ENCODE results near the gene PARD3B. TPM values are rescaled to one million over a fixed set of nuclear protein-coding genes. Genes with fewer than 3 reads are reported as not detected.
"Not testable (repeated sequence)": the region's sequence is repeated elsewhere in the genome, so short reads cannot be mapped to it uniquely, and the experiment has no call there.

Gene PARD3B
- total RNA-seq, 2 donors from 2014 or later: 0.52 TPM; not detected in 1

DNA sequence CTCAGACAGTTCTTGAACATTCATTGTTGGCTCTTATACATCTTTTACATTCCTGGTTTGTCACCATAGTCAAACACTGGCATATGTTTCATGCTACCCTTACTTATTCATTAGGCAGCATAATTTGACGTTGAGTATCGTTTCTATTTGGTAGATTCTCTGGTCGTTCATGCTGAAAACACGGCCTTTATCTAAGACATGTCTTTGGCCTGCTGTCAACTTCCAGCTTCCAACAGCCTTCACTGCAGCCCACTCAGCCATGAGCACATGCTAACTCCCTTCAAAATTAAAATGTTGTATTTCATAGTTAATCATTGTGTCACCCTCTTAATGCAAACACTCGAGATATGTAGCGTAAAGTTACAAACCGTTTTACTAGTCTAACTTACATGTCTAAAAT, 644.0 kb downstream of the PARD3B start:
- H3K36me3 Mint-ChIP-seq: no peaks in the 10 kb centered on the region
- no peak for DNase-seq (ENCODE audit: low spot score)
- H3K27ac Mint-ChIP-seq: no peak overlapping the region
- no peaks in the 10 kb centered on the region for H3K27me3 Mint-ChIP-seq
- H3K9me3 Mint-ChIP-seq: no peaks in the 10 kb centered on the region
- no peaks in the 10 kb centered on the region for H3K4me1 Mint-ChIP-seq (ENCODE audit: low read depth in 2 of 2)
- ATAC-seq: no peak
- H3K4me3 Mint-ChIP-seq: no peak overlapping the region

- no peaks in the 10 kb centered on the region for H3K4me1 Mint-ChIP-seq (ENCODE audit: low read depth in 2 of 2)
- no peak overlapping the region for H3K27ac Mint-ChIP-seq
- no peaks in the 10 kb centered on the region for H3K9me3 Mint-ChIP-seq
- H3K36me3 Mint-ChIP-seq: no peaks in the 10 kb centered on the region
- H3K27me3 Mint-ChIP-seq: no peaks in the 10 kb centered on the region
- no peak overlapping the region for H3K4me3 Mint-ChIP-seq
- ATAC-seq (no peak), DNase-seq (ENCODE audit: low spot score) (no peak)
Observed at GRCh38 chr2:205190528-205190927, 645.3 kb downstream of the PARD3B start.

DNA sequence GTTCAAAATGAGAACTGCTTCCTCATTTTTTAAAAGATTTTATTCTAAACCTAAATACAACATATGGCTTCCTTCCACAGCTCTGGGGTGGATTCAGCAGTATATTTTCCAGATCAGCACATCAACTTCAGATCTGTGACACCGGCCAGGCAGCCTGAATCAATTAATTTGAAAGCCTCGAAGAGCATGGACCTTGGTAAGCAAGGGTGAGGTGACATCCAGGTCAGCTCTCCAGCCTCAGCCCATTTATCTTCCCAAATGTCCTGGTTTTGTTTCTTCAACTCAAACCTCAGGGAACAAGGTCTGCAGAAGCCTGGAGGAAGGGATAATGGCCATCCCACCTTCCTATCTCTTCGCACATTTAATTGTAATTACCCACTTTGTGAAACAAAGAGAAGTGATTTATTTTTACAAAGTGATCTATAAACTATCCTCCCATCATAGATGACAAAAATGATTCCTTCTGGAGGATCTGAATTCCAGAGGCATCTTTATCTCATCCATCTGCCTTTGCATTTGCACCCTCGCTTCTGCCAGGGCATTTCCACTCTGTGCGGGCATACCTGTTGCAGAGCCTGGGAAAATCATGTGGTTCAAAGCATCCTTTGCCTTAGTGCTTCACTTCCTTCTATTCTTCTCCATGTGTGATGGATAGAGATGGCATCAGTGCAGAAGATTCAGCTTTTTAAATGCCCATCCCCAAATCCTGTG, 648.0 kb downstream of the PARD3B start:
- no peaks in the 10 kb centered on the region for H3K4me1 Mint-ChIP-seq (ENCODE audit: low read depth in 2 of 2)
- no peak overlapping the region for H3K27ac Mint-ChIP-seq
- DNase-seq (ENCODE audit: low spot score) (no peak), ATAC-seq (no peak)
- H3K9me3 Mint-ChIP-seq: no peaks in the 10 kb centered on the region
- H3K27me3 Mint-ChIP-seq: no peaks in the 10 kb centered on the region
- H3K4me3 Mint-ChIP-seq: no peak overlapping the region
- H3K36me3 Mint-ChIP-seq: no peaks in the 10 kb centered on the region

DNA sequence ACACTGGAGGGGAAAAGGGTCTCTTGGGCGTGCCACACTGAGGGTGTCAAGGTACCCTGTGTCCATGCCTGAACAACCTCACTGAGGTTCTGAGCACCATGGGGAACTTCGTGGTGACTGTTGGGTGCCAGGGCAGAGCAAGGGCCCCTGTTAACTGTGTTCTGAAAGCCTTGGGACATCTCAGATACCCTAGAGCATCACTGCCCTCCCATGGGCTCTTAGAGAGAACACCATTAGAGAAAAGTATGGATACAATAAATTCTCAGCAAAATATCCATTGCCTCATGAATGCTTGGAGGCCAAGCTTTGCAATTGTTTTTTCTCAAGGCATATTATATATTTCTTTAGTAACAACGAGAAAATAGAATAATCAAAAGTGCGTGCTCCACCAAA, 648.6 kb downstream of the PARD3B start:
- Mint-ChIP-seq H3K4me3 (no peak overlapping the region), H3K27ac (no peak overlapping the region), H3K4me1 (ENCODE audit: low read depth in 2 of 2) (no peaks in the 10 kb centered on the region), H3K27me3 (no peaks in the 10 kb centered on the region), H3K9me3 (no peaks in the 10 kb centered on the region), H3K36me3 (no peaks in the 10 kb centered on the region)
- ATAC-seq (no peak), DNase-seq (ENCODE audit: low spot score) (no peak)

- Mint-ChIP-seq H3K27me3 (no peaks in the 10 kb centered on the region), H3K4me1 (ENCODE audit: low read depth in 2 of 2) (no peaks in the 10 kb centered on the region), H3K9me3 (no peaks in the 10 kb centered on the region), H3K4me3 (no peak overlapping the region), H3K36me3 (no peaks in the 10 kb centered on the region), H3K27ac (no peak overlapping the region)
- ATAC-seq (no peak), DNase-seq (ENCODE audit: low spot score) (no peak)
Observed at GRCh38 chr2:205197468-205198139, 652.3 kb downstream of the PARD3B start.

DNA sequence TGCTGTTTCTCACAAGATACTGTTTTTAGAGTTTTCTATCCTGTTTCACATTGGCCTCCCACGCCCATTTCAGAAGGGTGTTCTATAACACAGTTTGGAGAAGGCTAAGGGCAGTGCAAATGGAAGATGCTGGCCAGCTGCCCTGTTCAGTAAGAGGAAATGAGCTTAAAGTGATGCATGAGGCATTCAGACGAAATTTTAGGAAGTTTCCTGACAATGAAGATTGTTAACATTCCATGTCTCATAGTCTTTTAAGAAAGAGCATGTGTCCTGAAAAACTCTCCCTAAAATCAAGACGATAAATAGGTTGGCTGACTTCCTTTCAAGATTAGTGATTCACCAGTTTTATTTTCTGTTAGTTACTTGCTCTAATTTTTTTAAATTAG, 652.9 kb downstream of the PARD3B start:
- Mint-ChIP-seq H3K36me3 (no peaks in the 10 kb centered on the region), H3K4me3 (no peak overlapping the region), H3K9me3 (no peaks in the 10 kb centered on the region), H3K27ac (no peak overlapping the region), H3K4me1 (ENCODE audit: low read depth in 2 of 2) (no peaks in the 10 kb centered on the region), H3K27me3 (no peaks in the 10 kb centered on the region)
- ATAC-seq: no peak
- no peak for DNase-seq (ENCODE audit: low spot score)

GRCh38 chr2:205199165-205199850, 654.0 kb downstream of the PARD3B start:
- H3K27me3 Mint-ChIP-seq: no peaks in the 10 kb centered on the region
- ATAC-seq: no peak
- no peaks in the 10 kb centered on the region for H3K36me3 Mint-ChIP-seq
- H3K27ac Mint-ChIP-seq: no peak overlapping the region
- no peak for DNase-seq (ENCODE audit: low spot score)
- no peaks in the 10 kb centered on the region for H3K9me3 Mint-ChIP-seq
- H3K4me1 Mint-ChIP-seq (ENCODE audit: low read depth in 2 of 2): no peaks in the 10 kb centered on the region
- no peak overlapping the region for H3K4me3 Mint-ChIP-seq

- Mint-ChIP-seq H3K27ac (no peak overlapping the region), H3K4me3 (no peak overlapping the region), H3K4me1 (ENCODE audit: low read depth in 2 of 2) (no peaks in the 10 kb centered on the region), H3K36me3 (no peaks in the 10 kb centered on the region), H3K9me3 (no peaks in the 10 kb centered on the region), H3K27me3 (no peaks in the 10 kb centered on the region)
- ATAC-seq (no peak), DNase-seq (ENCODE audit: low spot score) (no peak)
Observed at GRCh38 chr2:205210494-205210893, 665.2 kb downstream of the PARD3B start.

DNA sequence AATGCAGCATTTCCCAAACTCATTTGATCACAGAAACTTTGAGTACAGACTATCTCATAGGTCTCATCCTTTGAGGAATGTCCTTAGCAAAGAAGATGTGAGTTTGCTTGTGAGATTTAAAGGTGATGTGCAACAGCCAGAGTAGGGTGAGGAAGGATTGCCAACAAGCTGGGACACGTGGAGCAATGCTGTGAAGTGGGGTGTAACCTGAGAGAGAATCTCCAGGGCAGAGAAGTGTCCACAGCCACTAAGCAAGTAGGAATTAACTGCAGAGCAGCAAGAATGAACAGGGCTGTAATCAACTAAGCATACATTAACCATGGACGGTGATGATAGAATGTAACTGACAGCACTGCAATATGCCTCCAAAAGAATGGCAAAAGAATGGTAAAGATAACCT, 667.1 kb downstream of the PARD3B start:
- Mint-ChIP-seq H3K27ac (no peak overlapping the region), H3K36me3 (no peaks in the 10 kb centered on the region), H3K27me3 (no peaks in the 10 kb centered on the region), H3K4me1 (ENCODE audit: low read depth in 2 of 2) (no peaks in the 10 kb centered on the region), H3K9me3 (no peaks in the 10 kb centered on the region), H3K4me3 (no peak overlapping the region)
- no peak for DNase-seq (ENCODE audit: low spot score)
- ATAC-seq: no peak

- no peak for ATAC-seq
- Mint-ChIP-seq H3K27me3 (no peaks in the 10 kb centered on the region), H3K27ac (no peak overlapping the region), H3K4me1 (ENCODE audit: low read depth in 2 of 2) (no peaks in the 10 kb centered on the region), H3K4me3 (no peak overlapping the region), H3K36me3 (no peaks in the 10 kb centered on the region), H3K9me3 (no peaks in the 10 kb centered on the region)
- DNase-seq (ENCODE audit: low spot score): no peak
Observed at GRCh38 chr2:205216092-205216491, 670.8 kb downstream of the PARD3B start.

- no peak for ATAC-seq
- Mint-ChIP-seq H3K4me3 (no peak overlapping the region), H3K27me3 (no peaks in the 10 kb centered on the region), H3K4me1 (ENCODE audit: low read depth in 2 of 2) (no peaks in the 10 kb centered on the region), H3K9me3 (no peaks in the 10 kb centered on the region), H3K27ac (no peak overlapping the region), H3K36me3 (no peaks in the 10 kb centered on the region)
- no peak for DNase-seq (ENCODE audit: low spot score)
Observed at GRCh38 chr2:205216580-205216979, 671.3 kb downstream of the PARD3B start.

DNA sequence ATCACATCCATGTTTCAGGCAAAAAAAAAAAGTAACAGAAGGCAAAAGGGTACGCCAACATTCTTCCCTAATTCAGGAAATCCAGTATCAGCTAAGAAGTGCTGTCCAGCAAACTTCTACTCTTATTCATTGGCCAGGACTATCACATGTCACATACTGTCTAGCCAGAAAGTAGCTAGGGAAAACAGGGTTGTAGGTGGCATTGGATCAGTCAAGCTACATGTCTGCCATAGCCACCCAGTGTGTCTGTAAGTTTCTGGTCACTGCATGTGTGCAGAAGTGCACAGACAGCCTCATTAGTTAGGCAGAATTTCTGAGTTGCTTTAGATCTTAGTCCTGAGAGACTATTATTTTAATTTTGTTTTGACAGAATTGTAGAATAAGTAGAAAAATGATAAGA, 671.7 kb downstream of the PARD3B start:
- DNase-seq (ENCODE audit: low spot score) (no peak), ATAC-seq (no peak)
- H3K4me3 Mint-ChIP-seq: no peak overlapping the region
- H3K27ac Mint-ChIP-seq: no peak overlapping the region
- H3K9me3 Mint-ChIP-seq: no peaks in the 10 kb centered on the region
- H3K36me3 Mint-ChIP-seq: no peaks in the 10 kb centered on the region
- no peaks in the 10 kb centered on the region for H3K4me1 Mint-ChIP-seq (ENCODE audit: low read depth in 2 of 2)
- H3K27me3 Mint-ChIP-seq: no peaks in the 10 kb centered on the region

DNA sequence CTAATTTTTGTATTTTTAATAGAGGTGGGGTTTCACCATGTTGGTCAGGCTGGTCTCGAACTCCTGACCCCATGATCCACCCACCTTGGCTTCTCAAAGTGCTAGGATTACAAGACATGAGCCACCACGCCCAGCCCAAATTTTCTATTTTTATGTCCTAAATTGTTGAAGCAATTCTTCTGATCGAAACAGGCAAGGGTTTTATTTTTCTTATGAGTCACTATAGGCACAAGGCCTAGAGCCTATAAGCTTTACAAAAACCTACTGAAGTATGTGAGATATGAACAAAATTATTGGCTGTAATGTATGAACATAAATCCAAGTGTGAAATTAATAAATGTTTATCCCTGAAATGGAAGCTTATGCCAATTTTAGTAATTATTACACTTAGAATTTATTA, 672.8 kb downstream of the PARD3B start:
- Mint-ChIP-seq H3K36me3 (no peaks in the 10 kb centered on the region), H3K27ac (no peak overlapping the region), H3K4me3 (no peak overlapping the region), H3K27me3 (no peaks in the 10 kb centered on the region), H3K9me3 (no peaks in the 10 kb centered on the region), H3K4me1 (ENCODE audit: low read depth in 2 of 2) (no peaks in the 10 kb centered on the region)
- DNase-seq (ENCODE audit: low spot score) (no peak), ATAC-seq (no peak)

- H3K4me3 Mint-ChIP-seq; ATAC-seq; H3K4me1 Mint-ChIP-seq (ENCODE audit: low read depth in 2 of 2); H3K27ac Mint-ChIP-seq; H3K36me3 Mint-ChIP-seq; DNase-seq (ENCODE audit: low spot score); H3K9me3 Mint-ChIP-seq; H3K27me3 Mint-ChIP-seq: not testable (repeated sequence)
Observed at GRCh38 chr2:205218816-205219215, 673.5 kb downstream of the PARD3B start.

All from natural killer cell treated with Interleukin-12 subunit alpha and Interleukin-12 subunit beta and Interleukin-15 and Interleukin-18, amount 100 ng/mL, for 72 hours (primary cell).